H1 (cell line): ENCODE results near the gene MIB2. TPM values are rescaled to one million over a fixed set of nuclear protein-coding genes. Genes with fewer than 3 reads are reported as not detected.

Experiments used
- CTCF ChIA-PET: fragments of 300-600 bp; sonication (Branson Sonifier 250); formaldehyde crosslinking; loops from one replicate; lab custom pipeline; 2021; ENCODE audit not compliant: partially characterized antibody; lab: Charles Lee
- POLR2A ChIA-PET: fragments of 300-600 bp; sonication (Branson Sonifier 250); formaldehyde crosslinking; loops from one replicate; lab custom pipeline; 2021; ENCODE audit warnings: inconsistent platforms; ENCODE audit not compliant: partially characterized antibody; lab: Charles Lee
- DNase-seq, 2 experiments: peaks; one replicate each; pipeline versions ENCODE4 v3.0.0 to v3.0.0-alpha.2; 2010 to 2022; ENCODE audit warnings: low spot score in 2 of 2, low read depth in 1 of 2, mixed read lengths in 1 of 2
- FAIRE-seq: peaks from 2 replicates; lab custom pipeline; 2011; peaks lifted over from hg19 to GRCh38; lab: Jason Lieb, UNC
- H2AFZ ChIP-seq: 2 replicates; pipeline ENCODE4 v1.8.1; 2012; ENCODE audit warnings: low read length, inconsistent platforms
- H2AK5ac ChIP-seq: 2 replicates; pipeline ENCODE4 v1.6.1; 2013; ENCODE audit warnings: low read depth, low read length
- H2BK120ac ChIP-seq: replicated peaks from 2 replicates; pipeline ENCODE3; 2013; ENCODE audit warnings: low read depth, low read length, inconsistent platforms
- H2BK12ac ChIP-seq: 2 replicates; pipeline ENCODE4 v1.6.1; 2013; ENCODE audit warnings: low read depth, low read length
- H2BK15ac ChIP-seq: 2 replicates; pipeline ENCODE4 v1.6.1; 2013; ENCODE audit warnings: low read length
- H2BK20ac ChIP-seq: 2 replicates; pipeline ENCODE4 v1.6.1; 2013; ENCODE audit warnings: low read length
- H2BK5ac ChIP-seq: 2 replicates; pipeline ENCODE4 v1.6.1; 2013; ENCODE audit warnings: low read depth, low read length
- H3K14ac ChIP-seq: 2 replicates; pipeline ENCODE4 v1.6.1; 2013; ENCODE audit warnings: inconsistent platforms; ENCODE audit not compliant: insufficient read length
- H3K18ac ChIP-seq: 2 replicates; pipeline ENCODE4 v1.6.1; 2013; ENCODE audit warnings: low read length; ENCODE audit errors: extremely low read depth
- H3K23ac ChIP-seq: 2 replicates; pipeline ENCODE4 v1.6.1; 2013; ENCODE audit warnings: inconsistent platforms; ENCODE audit not compliant: insufficient read length
- H3K23me2 ChIP-seq: 2 replicates; pipeline ENCODE4 v1.6.1; 2013; ENCODE audit warnings: low read depth, low read length
- H3K27ac ChIP-seq: 2 replicates; pipeline ENCODE4 v1.6.1; 2011; ENCODE audit warnings: low read depth, low read length, inconsistent platforms
- H3K27me3 ChIP-seq, 4 experiments: replicated peaks in 1 of 4; 1 replicate in 1 of 4; 2 replicates in 3 of 4; pipeline versions ENCODE4 v1.6.1 to v1.8.1; 2011 to 2013; ENCODE audit warnings: low read length in 3 of 4, mild to moderate bottlenecking in 3 of 4, inconsistent platforms in 2 of 4, mixed read lengths in 2 of 4, moderate library complexity in 1 of 4; ENCODE audit not compliant: control insufficient read depth in 3 of 4, insufficient read depth in 3 of 4; ENCODE audit errors: extremely low read depth in 1 of 4
- H3K36me3 ChIP-seq, 4 experiments: 2 replicates each; pipeline versions ENCODE4 v1.6.1 to v1.8.1; 2011 to 2013; ENCODE audit warnings: mild to moderate bottlenecking in 4 of 4, low read length in 3 of 4, moderate library complexity in 2 of 4, control low read depth in 1 of 4, inconsistent platforms in 1 of 4; ENCODE audit not compliant: insufficient read depth in 4 of 4, control insufficient read depth in 2 of 4
- H3K4ac ChIP-seq: replicated peaks from 2 replicates; pipeline ENCODE3; 2013; ENCODE audit warnings: low read length, low read depth, mixed read lengths, inconsistent platforms; ENCODE audit not compliant: insufficient read length
- H3K4me1 ChIP-seq, 4 experiments: replicated peaks in 1 of 4; 1 replicate in 1 of 4; 2 replicates in 3 of 4; pipeline versions ENCODE4 v1.6.1 to v1.8.1; 2011 to 2013; ENCODE audit warnings: low read length in 3 of 4, inconsistent platforms in 2 of 4, mixed read lengths in 1 of 4; ENCODE audit not compliant: insufficient read depth in 4 of 4, control insufficient read depth in 3 of 4
- H3K4me2 ChIP-seq, 2 experiments: 2 replicates each; pipeline versions ENCODE4 v1.6.1 to v1.8.1; 2011 to 2013; ENCODE audit warnings: low read depth in 2 of 2, low read length in 2 of 2, control low read depth in 1 of 2, inconsistent platforms in 1 of 2, mild to moderate bottlenecking in 1 of 2; ENCODE audit not compliant: insufficient read depth in 1 of 2
- H3K4me3 ChIP-seq, 4 experiments: fragments of 200-600, 300-600 bp in 1 of 4; sonication (generic), shearing (Covaris generic), sonication (Bioruptor Twin) in 1 of 4; 2 replicates each; pipeline versions ENCODE4 v1.5.1 to v1.8.1; 2011 to 2016; ENCODE audit warnings: low read length in 4 of 4, low read depth in 3 of 4, control low read depth in 2 of 4, inconsistent platforms in 2 of 4, mild to moderate bottlenecking in 2 of 4, mixed read lengths in 1 of 4, moderate library complexity in 1 of 4; ENCODE audit not compliant: insufficient read depth in 2 of 4; ENCODE audit errors: extremely low read depth in 1 of 4
- H3K56ac ChIP-seq: replicated peaks from 2 replicates; pipeline ENCODE3; 2013; ENCODE audit warnings: low read depth, mild to moderate bottlenecking, mixed read lengths, low read length, inconsistent platforms; ENCODE audit not compliant: insufficient read length
- H3K79me1 ChIP-seq: 2 replicates; pipeline ENCODE4 v1.6.1; 2013; ENCODE audit warnings: low read depth, low read length, control low read depth
- H3K79me2 ChIP-seq, 2 experiments: 2 replicates each; pipeline versions ENCODE4 v1.6.1 to v1.8.1; 2012 to 2013; ENCODE audit warnings: low read length in 2 of 2, mild to moderate bottlenecking in 2 of 2, inconsistent platforms in 1 of 2; ENCODE audit not compliant: insufficient read depth in 2 of 2, control insufficient read depth in 1 of 2
- H3K9ac ChIP-seq, 4 experiments: replicated peaks in 1 of 4; 1 replicate in 1 of 4; 2 replicates in 3 of 4; pipeline versions ENCODE4 v1.6.1 to v1.8.1; 2011 to 2013; ENCODE audit warnings: low read depth in 3 of 4, low read length in 3 of 4, control low read depth in 2 of 4, mild to moderate bottlenecking in 2 of 4, moderate library complexity in 2 of 4, inconsistent platforms in 1 of 4; ENCODE audit errors: extremely low read depth in 1 of 4
- H3K9me3 ChIP-seq, 2 experiments: 2 replicates each; pipeline versions ENCODE4 v1.6.1 to v1.8.1; 2012 to 2013; ENCODE audit warnings: mild to moderate bottlenecking in 2 of 2, moderate library complexity in 2 of 2, control low read depth in 1 of 2, inconsistent platforms in 1 of 2, low read depth in 1 of 2, low read length in 1 of 2, mixed read lengths in 1 of 2; ENCODE audit not compliant: insufficient read depth in 2 of 2
- H4K20me1 ChIP-seq, 2 experiments: replicated peaks in 1 of 2; 2 replicates each; pipeline versions ENCODE3 to v1.8.1; 2011 to 2013; ENCODE audit warnings: inconsistent platforms in 2 of 2, low read length in 2 of 2, mild to moderate bottlenecking in 1 of 2; ENCODE audit not compliant: insufficient read depth in 2 of 2, control insufficient read depth in 1 of 2
- H4K5ac ChIP-seq: 2 replicates; pipeline ENCODE4 v1.6.1; 2013; ENCODE audit warnings: low read length, low read depth, mixed read lengths, inconsistent platforms; ENCODE audit not compliant: insufficient read length
- H4K8ac ChIP-seq: 2 replicates; pipeline ENCODE4 v1.8.0; 2013; ENCODE audit warnings: mild to moderate bottlenecking, moderate library complexity, low read length, inconsistent platforms; ENCODE audit not compliant: insufficient read depth; ENCODE audit errors: extremely low read depth
- H4K91ac ChIP-seq: replicated peaks from 2 replicates; pipeline ENCODE3; 2013; ENCODE audit warnings: low read length, mixed read lengths, inconsistent platforms; ENCODE audit not compliant: insufficient read length
- BRCA1 ChIP-seq: IDR thresholded peaks from 2 replicates; pipeline ENCODE4 v1.6.1; 2012; ENCODE audit warnings: low read depth, low read length, improper control_type of control experiment
- EP300 ChIP-seq, 2 experiments: IDR thresholded peaks; 1 replicate in 1 of 2; 2 replicates in 1 of 2; pipeline ENCODE4 v1.6.1; 2011 to 2012; ENCODE audit warnings: low read depth in 2 of 2, low read length in 2 of 2, mild to moderate bottlenecking in 2 of 2, borderline replicate concordance in 1 of 2, inconsistent platforms in 1 of 2, moderate library complexity in 1 of 2
- SIX5 ChIP-seq: IDR thresholded peaks from 2 replicates; pipeline ENCODE4 v1.6.1; 2011; ENCODE audit warnings: mild to moderate bottlenecking, low read depth, low read length
- SUZ12 ChIP-seq: fragments of 200-600 bp; sonication (generic); IDR thresholded peaks from 2 replicates; pipeline ENCODE4 v1.6.1; 2012; ENCODE audit warnings: mild to moderate bottlenecking, inconsistent platforms, low read length, moderate library complexity, mixed read lengths
- TAF7 ChIP-seq: optimal IDR thresholded peaks from 2 replicates; pipeline ENCODE3; 2011; ENCODE audit warnings: low read depth, mild to moderate bottlenecking, inconsistent platforms, low read length, moderate library complexity, borderline replicate concordance
- ZNF274 ChIP-seq: IDR thresholded peaks from 2 replicates; pipeline ENCODE4 v1.7.0; 2012; ENCODE audit warnings: low read length, borderline replicate concordance; ENCODE audit errors: extremely low read depth
- WGBS, 2 experiments: shearing (Covaris generic) in 1 of 2; methylation state at CpG; one replicate each; pipeline versions ENCODE4 v1.1.6 to v1.1.7; 2013 to 2015; ENCODE audit warnings: low lambda C conversion rate in 2 of 2, mixed read lengths in 2 of 2, inconsistent platforms in 1 of 2, low coverage in 1 of 2, missing lambda C conversion rate in 1 of 2; ENCODE audit not compliant: insufficient replicate concordance in 2 of 2, insufficient coverage in 1 of 2, insufficient read length in 1 of 2; ENCODE audit errors: extremely low coverage in 1 of 2, missing lambda C conversion rate in 1 of 2; 5-methylcytosine and 5-hydroxymethylcytosine counted together
- polyA plus RNA-seq, 7 experiments: library from polyadenylated mRNA; depleted of rRNA in 3 of 7; stranded (reverse) in 5 of 7; unstranded in 2 of 7; fragments of >200 nt in 5 of 7; fragments of 200-250 nt in 2 of 7; gene quantifications; 1 replicate in 5 of 7; 2 replicates in 1 of 7; 4 replicates in 1 of 7; pipeline versions ENCODE4 v1.2.1 to v1.2.3, GENCODE V29; 2011 to 2013; ENCODE audit warnings: missing spikeins in 2 of 7, mixed read lengths in 2 of 7
- total RNA-seq: library from RNA; stranded (reverse); fragmentation: NEBNext Ultra II Directional; extraction: Animal tissue kit (Norgen Biotek cat#: 25700); gene quantifications from 2 replicates; pipeline ENCODE4 v1.2.1, GENCODE V29; 2021

MIB2 gene
- total and polyA plus RNA-seq, 2 of the 8 experiments (the other 6 are each of a cell fraction or from before 2014, with no cell fraction given) = 32.5 to 60.0 TPM

DNA sequence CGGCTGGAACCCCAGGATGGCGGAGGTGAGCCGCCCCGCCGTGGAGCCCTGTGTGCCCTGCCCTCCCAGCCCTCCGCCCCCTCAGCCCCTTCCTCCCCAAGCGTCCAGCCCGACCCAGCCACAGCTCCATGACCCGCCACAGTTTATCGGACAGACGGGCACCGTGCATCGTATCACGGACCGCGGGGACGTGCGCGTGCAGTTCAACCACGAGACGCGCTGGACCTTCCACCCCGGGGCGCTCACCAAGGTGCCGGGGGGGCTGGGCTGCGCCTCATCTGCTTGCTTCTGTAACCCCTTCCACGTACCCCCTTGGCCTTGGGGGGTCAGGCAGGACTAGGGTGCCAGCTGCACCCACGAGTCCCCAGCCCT is 10.1 kb downstream of the MIB2 start:
- no peak overlapping the region for H3K9ac ChIP-seq
- FAIRE-seq (no peak), DNase-seq (no peak)
- peaks cover 0 to 4% (median under 1%) of the 10 kb centered on the region in 4 experiments; a peak in 3 of 7 replicates for H3K27me3 ChIP-seq
- WGBS, 2 experiments = 95% methylated on average over 23 of the region's 28 CpGs; no CpG with 5 or more reads in 1 of the 2 experiments
- no peak overlapping the region for H2AK5ac ChIP-seq
- H4K8ac ChIP-seq = no peak overlapping the region
- H3K79me2 ChIP-seq = no peaks in the 10 kb centered on the region
- POLR2A ChIA-PET = interaction anchor here (0.7 to 1.7 kb wide), 2 partner anchors 10 to 289 kb away, joined by 3 to 4 read pairs; partner anchors contain the start of gene MIB2
- H3K23me2 ChIP-seq = peaks cover 6% of the 10 kb centered on the region; the same call in 1 of the 2 replicates
- no peaks in the 10 kb centered on the region; the same call in 1 of the 2 replicates for H3K79me1 ChIP-seq
- no peak overlapping the region for H3K56ac ChIP-seq
- H3K4ac ChIP-seq = no peak overlapping the region
- H3K14ac ChIP-seq = no peak overlapping the region
- H3K23ac ChIP-seq = no peak overlapping the region
- no peak overlapping the region for H2BK20ac ChIP-seq
- H4K5ac ChIP-seq = no peak overlapping the region
- no peak overlapping the region for H3K4me3 ChIP-seq
- no peak overlapping the region for H2AFZ ChIP-seq
- no peak overlapping the region for H3K18ac ChIP-seq
- peaks cover 0 to 13% of the 10 kb centered on the region in 2 experiments for H4K20me1 ChIP-seq
- peaks cover 0 to 6% (median 2%) of the 10 kb centered on the region in 4 experiments; a peak in 4 of 7 replicates for H3K4me1 ChIP-seq
- H3K36me3 ChIP-seq = no peaks in the 10 kb centered on the region
- no peak overlapping the region for H2BK15ac ChIP-seq
- no peak overlapping the region for H2BK120ac ChIP-seq
- H3K4me2 ChIP-seq = no peak overlapping the region
- H3K27ac ChIP-seq = no peak overlapping the region
- H2BK12ac ChIP-seq = no peak overlapping the region
- no peaks in the 10 kb centered on the region for H3K9me3 ChIP-seq
- no peak overlapping the region for H2BK5ac ChIP-seq
- H4K91ac ChIP-seq = no peak overlapping the region
- CTCF ChIA-PET = interaction anchor here (0.6 kb wide), 1 partner anchor 50 kb away, joined by 3 read pairs; no protein-coding TSS in a partner anchor
- TF ChIP-seq BRCA1 = no peak
- TF ChIP-seq TAF7 = no peak
- TF ChIP-seq SIX5 = no peak
- no peak for TF ChIP-seq SUZ12
- TF ChIP-seq ZNF274 = no peak
- TF ChIP-seq EP300 (IDR thresholded peaks at IDR 0.05; ENCODE audit: borderline replicate concordance in 1 of 2, low read depth in 2 of 2, low read length in 2 of 2) = no peak
